ENCODE measurements around the gene PAK6.
A peak's percentile ranks its signal among the peaks of the same experiment; 100 is the strongest.

The PAK6 gene

GRCh38 chr15:40290918-40291574, 52.2 kb downstream of the PAK6 start:
- DNase-seq (ENCODE audit: low spot score) (no peak), FAIRE-seq (no peak)

- FAIRE-seq (no peak), DNase-seq (ENCODE audit: low spot score) (no peak)
These were observed 53.4 kb downstream of the PAK6 start for GRCh38 chr15:40292246-40292645.

GRCh38 chr15:40293006-40293405, 54.1 kb downstream of the PAK6 start:
- DNase-seq (ENCODE audit: low spot score) (no peak), FAIRE-seq (no peak)

DNA sequence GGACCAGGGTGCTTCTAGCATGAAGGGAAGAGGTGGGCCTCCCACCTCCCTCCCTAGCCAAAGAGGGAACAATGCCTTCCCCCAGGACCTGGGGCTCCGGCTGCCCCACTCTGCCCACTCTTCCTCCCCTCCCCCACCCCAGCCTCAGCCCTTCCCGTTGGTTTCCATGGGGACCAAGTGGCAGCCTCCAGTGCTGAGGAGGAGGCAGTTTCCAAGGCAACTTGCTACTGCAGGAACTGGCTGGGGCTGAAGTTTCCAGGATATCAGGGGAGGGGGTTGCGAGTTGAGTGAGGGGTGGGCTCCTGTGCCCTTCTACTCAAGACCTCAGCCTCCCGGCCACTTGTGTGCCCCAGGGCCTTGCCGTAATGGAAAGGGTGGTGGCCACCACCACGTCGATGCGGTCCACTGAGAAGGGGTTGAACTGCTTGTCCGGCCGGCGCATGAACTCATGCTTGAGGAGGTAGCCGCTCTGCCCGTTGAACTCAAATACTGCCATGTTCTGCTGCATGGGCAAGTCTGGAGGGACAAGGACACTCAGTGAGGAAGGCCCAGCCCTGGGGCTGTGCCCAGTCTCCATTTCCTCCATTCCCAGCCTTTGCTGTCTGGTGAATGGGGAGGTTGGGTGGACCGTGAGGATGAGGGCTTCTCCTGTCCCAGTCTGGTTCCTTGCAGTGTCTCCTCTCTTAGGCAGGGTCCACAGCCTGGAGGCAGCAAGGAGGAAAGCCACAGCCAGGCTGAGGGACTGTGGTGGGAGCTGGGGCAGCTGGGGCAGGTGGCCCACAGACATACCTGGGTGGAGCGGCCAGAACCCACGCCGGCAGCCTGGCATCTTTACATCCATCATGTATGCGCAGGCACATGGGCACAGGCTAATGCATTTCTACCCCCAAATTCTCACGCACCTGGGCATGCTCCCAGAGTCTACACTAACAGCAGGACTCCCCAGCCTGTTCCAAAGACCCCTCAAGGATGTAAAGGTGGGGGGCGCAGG, 55.3 kb downstream of the PAK6 start:
- no peak for FAIRE-seq
- no peak for DNase-seq (ENCODE audit: low spot score)

- no peak for DNase-seq (ENCODE audit: low spot score)
- FAIRE-seq: no peak
These were observed 56.4 kb downstream of the PAK6 start for GRCh38 chr15:40295297-40295696.

DNA sequence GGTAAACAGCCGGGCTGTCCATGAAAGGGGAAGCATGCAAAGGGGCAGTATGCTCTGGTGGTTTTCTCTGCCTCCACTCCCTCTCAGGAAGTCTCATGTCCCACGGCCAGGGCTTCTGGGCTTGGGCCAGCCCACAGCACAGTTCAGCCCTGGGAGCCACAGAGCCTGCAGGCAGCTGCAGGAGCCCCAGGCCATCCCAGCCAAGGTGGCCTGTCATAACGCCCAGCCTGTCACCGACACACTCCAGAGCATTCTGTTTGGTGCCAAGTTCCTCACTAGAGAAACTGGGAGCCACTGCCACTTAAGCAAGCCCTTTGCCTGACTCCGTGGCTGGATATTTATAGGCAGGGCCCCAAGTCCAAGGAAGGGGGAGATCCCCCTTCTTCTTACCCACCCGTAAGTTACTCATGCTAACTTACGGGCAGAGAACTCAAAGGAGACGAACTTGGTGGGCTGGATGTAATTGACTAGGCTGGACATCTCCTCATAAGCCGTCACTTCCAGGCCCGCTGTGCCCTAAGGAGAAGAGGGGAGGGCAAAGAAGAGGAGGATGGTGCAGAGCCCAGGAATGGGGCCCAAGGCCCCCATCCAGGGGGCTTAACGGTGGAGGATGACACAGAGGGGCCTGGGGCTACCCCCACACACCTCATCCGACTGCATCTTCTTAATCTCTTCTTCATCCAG, 57.2 kb downstream of the PAK6 start:
- DNase-seq (ENCODE audit: low spot score) (no peak), FAIRE-seq (no peak)

- no peak for DNase-seq (ENCODE audit: low spot score)
- FAIRE-seq: no peak
These were observed 57.8 kb downstream of the PAK6 start for GRCh38 chr15:40296561-40297230.

GRCh38 chr15:40297356-40297755, 58.5 kb downstream of the PAK6 start:
- DNase-seq (ENCODE audit: low spot score): no peak
- FAIRE-seq: no peak

DNA sequence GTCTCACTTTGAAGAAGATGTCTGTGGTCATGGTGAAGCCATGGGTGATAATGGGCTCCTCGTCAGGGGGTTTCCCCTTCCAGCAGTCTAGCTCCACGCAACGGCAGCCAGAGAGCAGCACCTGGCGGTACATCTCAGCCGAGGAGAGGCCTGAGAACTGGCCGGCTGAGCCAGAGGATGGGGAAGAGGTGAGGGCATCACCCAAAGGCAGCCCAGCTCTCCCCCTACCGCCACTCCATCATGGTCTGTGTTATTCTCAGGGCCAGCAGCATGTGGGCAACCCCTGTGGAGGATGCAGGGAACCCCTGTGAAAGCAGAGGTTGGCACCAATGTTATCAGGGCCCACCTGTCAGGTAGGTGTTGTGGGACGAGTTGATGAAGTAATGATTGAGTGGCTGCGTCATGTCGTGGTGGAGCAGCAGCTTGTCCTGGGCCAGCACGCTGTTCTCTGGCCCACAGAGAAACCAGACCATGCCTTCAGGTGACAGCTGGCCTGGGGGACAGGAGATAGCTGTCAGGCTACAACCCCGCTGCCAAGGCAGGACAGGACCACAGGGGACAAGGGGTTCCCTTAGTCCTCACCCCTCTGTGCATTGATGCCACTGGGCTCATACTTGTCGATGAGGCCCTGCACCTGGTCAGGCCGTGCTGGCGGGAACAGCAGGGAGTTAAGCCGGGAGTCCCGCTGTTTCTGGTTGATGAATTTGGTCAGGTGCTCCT, 59.5 kb downstream of the PAK6 start:
- DNase-seq (ENCODE audit: low spot score): no peak
- FAIRE-seq: no peak

- FAIRE-seq (no peak), DNase-seq (ENCODE audit: low spot score) (no peak)
These were observed 61.5 kb downstream of the PAK6 start for GRCh38 chr15:40300367-40300766.

- DNase-seq (ENCODE audit: low spot score) (no peak), FAIRE-seq (no peak)
These were observed 61.9 kb downstream of the PAK6 start for GRCh38 chr15:40300771-40301170.

- DNase-seq (ENCODE audit: low spot score) (no peak), FAIRE-seq (no peak)
These were observed 62.8 kb downstream of the PAK6 start for GRCh38 chr15:40301467-40302179.

DNA sequence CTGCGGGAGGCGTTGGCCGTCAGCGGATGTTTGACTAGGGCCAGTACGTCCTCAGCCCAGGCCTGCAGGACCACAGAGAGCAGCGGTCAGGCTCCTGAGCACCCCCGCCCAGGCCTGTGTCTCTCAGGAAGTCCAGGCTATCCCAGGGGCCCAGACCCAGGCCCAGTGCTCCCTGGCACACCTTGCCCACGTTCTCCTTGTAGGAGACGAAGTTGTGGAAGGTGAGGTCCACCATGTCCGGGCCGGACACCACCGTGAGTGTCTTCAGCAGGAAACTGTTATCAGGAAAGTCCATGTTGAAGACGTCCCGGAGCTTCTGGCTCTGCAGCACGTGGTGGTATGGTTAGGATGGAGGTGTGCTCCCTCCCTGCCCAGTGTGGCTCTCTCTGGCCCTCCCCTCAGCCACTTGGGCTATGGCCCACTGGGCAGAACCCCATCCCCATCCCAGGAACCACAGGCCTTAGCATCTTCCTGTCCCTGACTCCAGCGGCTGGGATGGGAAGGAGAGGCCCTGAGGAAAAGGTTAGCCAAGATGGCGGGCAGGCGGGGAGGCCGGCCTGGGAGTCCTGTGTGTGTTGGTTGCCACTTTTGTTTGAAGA, 63.5 kb downstream of the PAK6 start:
- DNase-seq (ENCODE audit: low spot score): no peak
- FAIRE-seq: no peak

DNA sequence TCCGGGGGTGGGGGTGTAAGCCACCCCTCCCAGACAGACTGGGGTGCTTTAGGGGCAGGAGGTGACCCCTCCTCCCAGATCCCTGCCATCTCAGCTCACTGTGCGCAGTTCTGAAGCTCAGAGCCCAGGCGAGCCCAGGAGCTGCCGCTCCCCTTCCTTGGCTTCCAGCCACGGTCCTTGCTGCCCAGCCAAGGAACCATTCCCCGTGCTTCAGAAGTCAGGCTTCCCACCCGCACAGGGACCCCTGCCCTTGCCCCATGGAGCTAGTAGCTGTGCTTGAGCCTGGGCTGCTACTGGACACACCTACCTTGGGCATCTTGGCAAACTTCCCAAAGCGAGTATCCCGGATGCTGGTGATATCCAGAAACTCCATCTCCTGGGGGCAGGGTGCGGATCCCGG, 64.1 kb downstream of the PAK6 start:
- no peak for DNase-seq (ENCODE audit: low spot score)
- FAIRE-seq: no peak

GRCh38 chr15:40303576-40303975, 64.7 kb downstream of the PAK6 start:
- FAIRE-seq (no peak), DNase-seq (ENCODE audit: low spot score) (no peak)

DNA sequence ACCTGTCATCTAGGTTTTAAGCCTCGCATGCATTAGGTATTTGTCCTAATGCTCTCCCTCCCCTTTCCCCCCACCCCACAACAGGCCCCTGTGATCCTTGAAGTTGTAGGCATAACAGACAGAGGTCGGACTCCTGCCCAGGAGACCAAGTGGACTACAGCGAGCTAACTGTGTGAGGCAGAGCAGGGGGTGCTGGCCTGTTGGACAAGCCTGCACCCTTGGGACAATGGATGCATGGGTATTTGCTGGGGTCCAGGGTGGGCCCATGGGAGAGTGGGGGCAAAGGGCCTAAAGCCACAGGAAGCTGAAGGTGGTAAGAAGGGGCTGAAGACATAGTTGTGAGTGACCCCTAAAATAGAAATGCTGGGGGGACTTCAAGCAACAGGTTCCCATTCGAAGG, 66.4 kb downstream of the PAK6 start:
- FAIRE-seq (no peak), DNase-seq (ENCODE audit: low spot score) (no peak)

- DNase-seq (ENCODE audit: low spot score): no peak
- FAIRE-seq: no peak
These were observed 67.5 kb downstream of the PAK6 start for GRCh38 chr15:40306371-40306770.

DNA sequence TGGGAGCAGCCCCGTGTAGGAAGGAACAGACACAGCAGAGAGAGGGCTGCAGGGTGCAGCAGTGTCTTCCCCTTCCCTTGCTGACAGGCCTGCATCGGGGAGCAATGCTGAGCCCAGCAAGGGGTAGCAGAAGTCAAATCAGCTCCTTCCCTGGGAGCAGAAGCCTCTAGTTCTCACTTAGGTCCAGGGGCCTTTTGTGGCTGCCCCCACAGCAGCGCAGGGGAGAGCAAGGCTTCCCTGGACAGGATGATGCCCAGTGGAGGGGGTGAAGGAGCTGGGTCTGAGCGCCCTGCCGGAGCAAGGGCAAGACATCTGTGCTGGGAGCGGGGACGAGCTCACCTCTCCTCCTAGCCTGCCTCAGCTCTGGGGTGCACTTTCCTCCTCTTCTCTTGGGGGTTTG, 68.0 kb downstream of the PAK6 start:
- DNase-seq (ENCODE audit: low spot score) (no peak), FAIRE-seq (no peak)

DNA sequence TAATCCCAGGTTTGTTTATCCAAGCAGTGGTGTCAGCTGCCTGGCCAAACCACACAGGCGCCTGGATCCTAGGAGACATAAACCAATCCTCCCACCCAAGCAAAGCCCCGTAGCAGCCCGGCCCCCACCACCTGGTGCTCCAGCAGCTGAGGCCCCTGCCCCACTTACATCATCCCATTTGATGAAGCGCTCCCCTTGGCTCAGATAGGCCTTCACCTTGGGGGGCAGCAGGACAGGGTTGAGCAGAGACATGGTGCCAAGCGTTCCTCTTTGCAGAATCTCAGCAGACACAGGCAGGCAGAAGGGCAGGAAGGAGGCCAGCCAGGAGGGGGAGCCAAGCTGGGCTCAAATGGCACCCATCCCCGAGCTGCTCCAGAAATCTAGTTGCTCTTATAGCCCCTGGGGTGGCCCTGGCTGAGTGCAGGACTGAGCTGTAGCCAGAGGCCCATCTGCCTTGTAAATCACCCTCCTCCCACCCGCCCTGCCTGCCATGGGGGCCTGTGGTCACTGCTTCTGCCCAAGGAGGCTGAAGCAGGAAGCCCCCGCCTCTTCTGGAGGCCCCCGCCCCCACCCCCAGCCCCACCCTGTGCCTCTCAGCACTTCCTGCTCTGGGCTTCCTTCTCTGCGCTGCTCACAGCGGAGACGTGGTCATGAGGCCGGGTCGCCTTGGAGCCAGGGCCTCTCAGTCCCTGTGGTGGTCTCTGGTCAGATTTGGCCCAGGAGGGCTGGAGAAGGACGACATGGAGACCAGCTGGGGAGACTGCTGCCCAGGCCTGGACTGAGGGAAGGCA, 68.8 kb downstream of the PAK6 start, which contains the start of gene PLCB2:
Gene PLCB2 (minus strand): TSS at position 515 of the 791 bp plus-strand sequence. CDS start 263 bp downstream, at position 252.
- FAIRE-seq (no peak), DNase-seq (ENCODE audit: low spot score) (peak; percentile 75)

All from urothelium cell line (cell line).